ENCODE measurements around the gene SNRPD2.
"Not testable (repeated sequence)": the region's sequence is repeated elsewhere in the genome, so short reads cannot be mapped to it uniquely, and the experiment has no call there.

SNRPD2 gene

DNA sequence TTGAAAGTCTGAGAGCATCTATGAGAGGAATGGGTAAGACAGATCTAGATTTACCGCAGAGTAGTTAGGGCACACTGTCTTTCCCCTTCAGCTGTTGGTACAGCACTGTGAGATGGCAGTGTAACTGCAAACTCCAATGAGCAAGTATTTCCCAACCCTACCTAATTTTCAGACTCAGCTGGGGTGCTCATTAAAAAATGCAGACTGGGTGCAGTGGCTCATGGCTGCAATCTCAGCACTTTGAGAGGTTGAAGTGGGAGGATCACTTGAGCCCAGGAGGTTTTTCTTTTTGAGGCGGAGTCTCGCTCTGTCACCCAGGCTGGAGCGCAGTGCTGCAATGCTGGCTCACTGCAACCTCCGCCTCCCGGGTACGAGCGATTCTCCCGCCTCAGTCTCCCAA lies 13.4 kb upstream of the SNRPD2 start:
- DNase-seq (ENCODE audit: low read depth in 3 of 3, low spot score in 1 of 3), result no peak

DNA sequence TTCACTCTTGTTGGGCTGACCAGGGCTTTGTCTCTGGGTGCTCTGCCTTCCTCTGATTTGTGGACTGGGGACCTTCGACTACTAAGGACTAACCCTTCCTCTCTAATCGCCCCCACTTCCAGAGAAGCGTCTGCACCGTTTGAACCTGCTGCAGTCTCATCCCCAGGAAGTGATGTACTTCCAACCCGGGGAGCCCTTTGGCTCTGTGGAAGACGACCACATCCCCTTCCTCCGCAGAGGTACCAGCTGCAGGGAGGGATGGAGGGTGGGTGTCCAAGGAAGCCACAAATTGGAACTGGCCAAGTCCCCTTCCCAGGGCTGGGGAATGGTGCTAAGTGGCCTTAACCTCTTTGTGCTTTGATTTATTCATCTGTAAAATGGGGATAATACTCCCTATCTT lies 9.9 kb upstream of the SNRPD2 start:
- DNase-seq (ENCODE audit: low read depth in 3 of 3, low spot score in 1 of 3), result no peak

DNA sequence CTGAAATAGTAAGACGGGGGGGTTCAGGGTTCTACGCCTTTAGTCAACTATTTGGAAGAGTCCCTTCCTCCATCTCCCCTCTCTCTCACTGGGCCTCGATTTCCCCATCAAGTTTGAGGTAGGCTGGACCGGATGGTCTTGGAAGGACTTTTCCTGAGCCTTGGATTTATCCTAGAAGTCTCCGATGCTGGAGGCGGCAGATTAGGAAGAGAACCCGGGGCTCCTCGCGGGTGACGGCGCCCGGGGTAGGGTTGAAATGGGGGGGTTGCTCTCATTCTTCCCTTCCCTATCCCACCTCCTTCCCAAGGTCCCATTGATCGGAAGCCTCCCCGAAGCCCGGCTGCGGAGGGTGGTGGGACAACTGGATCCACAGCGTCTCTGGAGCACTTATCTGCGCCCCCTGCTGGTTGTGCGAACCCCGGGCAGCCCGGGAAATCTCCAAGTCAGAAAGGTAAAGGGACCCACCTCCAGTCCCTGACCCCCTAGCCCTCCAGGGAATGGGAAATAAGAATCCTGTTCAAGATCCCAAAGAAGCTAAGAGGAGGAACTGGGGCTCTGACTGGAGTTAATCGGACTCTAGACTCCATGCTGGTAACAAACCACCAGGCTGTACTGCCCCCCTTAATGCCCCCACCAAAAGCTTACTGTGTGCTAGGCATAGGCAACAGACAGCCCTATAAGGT lies 1.5 kb upstream of the SNRPD2 start:
- DNase-seq (ENCODE audit: low read depth in 3 of 3, low spot score in 1 of 3), result peak in 2 of 3 donors; percentile 42 to 74

DNA sequence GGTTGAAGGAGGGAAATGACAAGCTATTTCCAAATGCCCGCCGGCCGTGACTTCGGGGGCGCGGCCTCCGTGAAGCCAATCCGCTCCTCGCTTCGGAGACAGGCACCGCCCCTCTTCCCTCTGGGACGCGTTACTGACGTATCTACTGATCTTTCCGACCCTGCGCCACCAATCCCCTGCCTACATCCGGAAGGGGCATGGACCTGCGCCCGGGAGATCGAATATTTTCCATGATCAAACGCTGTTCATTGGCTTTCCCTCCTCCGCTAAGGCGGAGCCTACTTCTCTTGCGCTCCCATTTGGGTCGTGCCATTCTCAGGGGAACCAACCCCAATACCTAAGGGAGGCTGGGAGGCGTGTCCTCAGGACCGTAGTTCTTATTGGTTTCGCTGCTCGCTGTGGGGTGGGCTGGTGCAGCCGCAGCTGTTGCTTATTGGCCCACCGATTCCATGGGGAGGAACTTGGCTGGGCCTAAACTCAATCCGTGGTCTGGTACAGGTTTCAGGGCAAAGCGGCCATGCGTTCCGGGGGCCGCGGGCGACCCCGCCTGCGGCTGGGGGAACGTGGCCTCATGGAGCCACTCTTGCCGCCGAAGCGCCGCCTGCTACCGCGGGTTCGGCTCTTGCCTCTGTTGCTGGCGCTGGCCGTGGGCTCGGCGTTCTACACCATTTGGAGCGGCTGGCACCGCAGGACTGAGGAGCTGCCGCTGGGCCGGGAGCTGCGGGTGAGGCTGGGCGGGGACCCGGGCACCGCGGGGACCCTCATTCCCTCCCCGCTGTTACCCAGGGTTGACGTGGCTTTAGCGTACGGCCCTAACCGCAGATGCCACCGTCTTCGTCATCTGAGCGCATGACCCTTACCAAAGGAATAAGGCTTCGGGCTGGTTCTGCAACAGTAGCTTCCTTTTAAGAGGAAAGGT lies 693 bp upstream of the SNRPD2 start, which contains the start of gene QPCTL:
Gene QPCTL, plus strand, starts transcription at position 480 of the 919 bp plus-strand sequence. Its CDS starts 38 bp downstream, at position 518.
- DNase-seq (ENCODE audit: low read depth in 3 of 3, low spot score in 1 of 3), result peak; percentile 86 to 95 (median 90)

DNA sequence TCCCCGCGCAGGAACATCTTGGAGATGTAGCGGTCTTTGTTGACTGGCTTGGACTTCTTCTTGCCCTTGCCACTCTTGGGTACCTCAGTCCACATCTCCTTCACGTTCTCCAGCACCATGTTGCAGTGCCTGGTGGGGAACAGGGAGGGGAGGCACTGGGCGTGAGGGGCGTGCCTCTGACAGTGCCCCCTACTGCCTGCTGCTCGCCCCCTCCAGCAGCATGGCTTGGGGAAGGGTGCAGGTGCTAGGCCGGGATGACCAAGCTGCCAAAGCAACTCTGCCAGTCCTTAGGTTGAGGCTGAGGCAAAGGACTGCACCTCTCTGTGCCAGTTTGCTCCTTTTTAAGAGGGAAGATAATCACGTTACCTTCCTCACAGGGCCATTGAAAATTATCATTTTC lies 4.2 kb downstream of the SNRPD2 start:
- no peak for DNase-seq (ENCODE audit: low read depth in 3 of 3, low spot score in 1 of 3)

DNA sequence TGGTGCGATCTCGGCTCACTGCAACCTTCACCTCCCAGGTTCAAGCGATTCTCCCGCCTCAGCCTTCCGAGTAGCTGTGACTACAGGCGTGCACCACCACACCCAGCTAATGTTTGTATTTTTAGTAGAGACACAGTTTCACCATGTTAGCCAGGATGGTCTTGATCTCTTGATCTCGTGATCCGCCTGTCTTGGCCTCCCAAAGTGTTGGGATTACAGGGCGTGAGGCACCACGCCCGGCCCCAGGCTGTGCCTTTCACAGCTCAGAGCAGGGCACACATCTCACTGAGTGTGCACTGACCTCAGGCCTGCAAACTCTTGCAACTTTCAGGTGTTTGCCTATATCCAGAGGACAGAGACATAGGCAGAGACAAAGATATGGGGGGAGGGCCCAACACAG lies 6.7 kb downstream of the SNRPD2 start:
- not testable (repeated sequence) for DNase-seq (ENCODE audit: low read depth in 3 of 3, low spot score in 1 of 3)

DNA sequence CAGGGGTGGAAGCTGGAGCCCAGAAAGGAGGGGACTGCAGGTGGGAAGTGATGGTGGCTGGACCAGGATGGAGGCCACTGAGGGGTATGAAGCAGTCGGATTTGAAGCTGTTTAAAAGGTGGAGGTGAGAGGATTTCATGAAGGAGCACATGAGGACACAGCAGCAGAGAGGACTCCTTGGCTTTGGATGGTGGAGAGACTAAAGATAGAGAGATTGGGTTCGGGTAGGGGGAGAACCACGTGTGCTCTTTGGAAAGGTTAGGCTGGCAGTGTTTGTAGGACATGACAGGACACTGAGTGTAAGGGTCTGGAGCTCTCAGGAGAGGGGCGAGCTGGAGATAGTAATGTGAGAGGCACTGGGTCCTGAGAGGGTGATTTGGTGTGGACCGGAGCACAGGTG lies 8.8 kb downstream of the SNRPD2 start:
- DNase-seq (ENCODE audit: low read depth in 3 of 3, low spot score in 1 of 3), result no peak

DNA sequence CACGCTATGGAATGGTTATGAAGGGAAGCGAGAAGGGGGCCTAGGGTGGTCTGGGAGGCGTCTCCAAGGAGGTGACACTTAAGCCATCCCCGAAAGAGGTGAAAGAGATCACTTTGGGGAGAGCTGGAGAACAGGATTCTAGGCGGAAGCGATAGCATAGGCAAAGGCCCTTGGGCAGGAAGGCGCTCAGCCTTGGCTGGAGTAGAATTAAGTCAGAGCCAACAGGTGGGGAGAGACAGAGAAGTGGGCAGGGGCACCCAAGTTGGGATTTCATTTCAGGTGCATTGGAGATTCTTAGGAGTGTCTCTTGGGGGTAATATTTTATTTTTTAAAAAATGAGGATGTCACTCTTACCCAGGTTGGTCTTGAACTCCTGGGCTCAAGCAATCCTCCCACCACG lies 9.6 kb downstream of the SNRPD2 start:
- DNase-seq (ENCODE audit: low read depth in 3 of 3, low spot score in 1 of 3), result no peak

DNA sequence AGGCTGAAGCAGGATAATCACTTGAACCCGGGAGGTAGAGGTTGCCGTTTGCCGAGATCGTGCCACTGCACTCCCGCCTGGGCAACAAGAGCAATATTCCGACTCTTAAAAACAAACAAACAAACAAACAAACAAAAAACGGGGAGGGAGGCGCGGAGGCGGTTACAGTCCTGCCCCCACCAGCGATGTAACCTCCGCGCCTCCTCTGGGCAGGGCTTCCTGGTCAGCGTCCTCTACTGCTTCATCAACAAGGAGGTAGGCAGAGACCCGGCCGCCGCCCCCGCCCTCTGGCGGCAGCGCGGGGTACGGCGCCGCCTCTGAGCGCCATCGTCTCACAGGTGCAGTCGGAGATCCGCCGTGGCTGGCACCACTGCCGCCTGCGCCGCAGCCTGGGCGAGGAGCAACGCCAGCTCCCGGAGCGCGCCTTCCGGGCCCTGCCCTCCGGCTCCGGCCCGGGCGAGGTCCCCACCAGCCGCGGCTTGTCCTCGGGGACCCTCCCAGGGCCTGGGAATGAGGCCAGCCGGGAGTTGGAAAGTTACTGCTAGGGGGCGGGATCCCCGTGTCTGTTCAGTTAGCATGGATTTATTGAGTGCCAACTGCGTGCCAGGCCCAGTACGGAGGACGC lies 10.2 kb downstream of the SNRPD2 start:
- DNase-seq (ENCODE audit: low read depth in 3 of 3, low spot score in 1 of 3), result peak; percentile 60 to 83 (median 77)

DNA sequence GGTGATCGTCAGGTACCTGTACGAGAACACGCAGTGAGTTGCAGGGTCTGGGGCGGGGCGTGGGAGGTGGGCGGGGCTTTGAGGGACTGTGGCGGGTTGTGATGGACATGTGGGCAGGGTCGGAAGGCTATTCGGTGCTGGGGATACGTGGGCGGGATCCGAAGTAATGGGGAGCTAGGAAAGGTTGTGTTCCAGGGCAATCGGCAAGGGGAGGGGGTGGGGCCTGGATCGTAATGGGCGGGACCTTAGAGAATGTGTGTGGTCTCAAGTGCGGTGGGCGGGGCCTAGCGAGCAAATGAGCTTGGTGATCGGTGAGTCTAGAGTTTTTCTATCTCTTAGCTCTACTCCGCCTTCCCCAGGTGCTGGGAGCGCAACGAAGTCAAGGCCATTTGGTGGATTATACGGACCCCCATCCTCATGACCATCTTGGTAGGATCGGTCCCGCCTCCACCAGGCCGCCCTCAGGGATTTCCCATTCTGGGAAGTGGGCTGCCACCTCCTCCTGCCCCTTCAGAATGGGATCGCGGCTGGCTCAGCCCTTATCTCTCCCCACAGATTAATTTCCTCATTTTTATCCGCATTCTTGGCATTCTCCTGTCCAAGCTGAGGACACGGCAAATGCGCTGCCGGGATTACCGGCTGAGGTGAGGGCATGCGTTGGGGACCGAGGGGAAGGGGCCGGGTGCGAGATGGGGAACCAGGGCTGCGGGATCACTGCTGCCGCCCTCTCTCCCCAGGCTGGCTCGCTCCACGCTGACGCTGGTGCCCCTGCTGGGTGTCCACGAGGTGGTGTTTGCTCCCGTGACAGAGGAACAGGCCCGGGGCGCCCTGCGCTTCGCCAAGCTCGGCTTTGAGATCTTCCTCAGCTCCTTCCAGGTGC lies 14.2 kb downstream of the SNRPD2 start:
- DNase-seq (ENCODE audit: low read depth in 3 of 3, low spot score in 1 of 3), result peak; percentile 45 to 74 (median 51)

DNA sequence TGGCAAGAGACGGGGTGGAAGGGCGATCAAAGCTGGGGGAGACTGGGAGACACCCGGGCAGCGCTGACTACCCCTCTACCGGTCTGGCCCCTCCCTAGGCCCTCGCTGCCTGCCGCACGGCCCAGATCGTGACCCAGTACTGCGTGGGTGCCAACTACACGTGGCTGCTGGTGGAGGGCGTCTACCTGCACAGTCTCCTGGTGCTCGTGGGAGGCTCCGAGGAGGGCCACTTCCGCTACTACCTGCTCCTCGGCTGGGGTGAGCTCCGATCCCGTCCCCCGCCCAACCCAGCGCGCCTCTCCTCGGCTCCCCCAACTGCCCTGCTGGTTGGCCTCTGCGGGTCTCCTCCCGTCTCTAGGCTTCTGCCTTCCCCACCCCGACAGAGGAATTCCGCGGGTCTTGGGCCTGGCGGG lies 14.9 kb downstream of the SNRPD2 start:
- peak in 1 of 3 donors; percentile 31 for DNase-seq (ENCODE audit: low read depth in 3 of 3, low spot score in 1 of 3)

DNA sequence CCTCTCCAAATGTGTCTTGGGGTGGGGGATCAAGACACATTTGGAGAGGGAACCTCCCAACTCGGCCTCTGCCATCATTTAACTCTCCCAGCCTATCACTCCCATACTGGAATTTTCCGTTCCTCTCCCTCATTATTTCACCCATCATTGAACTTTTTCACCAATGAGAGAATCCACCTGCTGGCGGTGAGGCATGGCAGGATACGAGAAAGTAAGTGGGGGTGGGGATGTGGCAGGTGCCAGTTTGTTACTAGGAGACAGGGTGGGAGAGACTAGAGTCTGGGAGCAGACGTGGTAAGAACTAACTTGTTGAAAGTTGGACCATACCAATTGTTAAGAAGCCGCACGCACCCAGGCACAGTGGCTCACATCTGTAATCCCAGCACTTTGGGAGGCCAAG lies 16.8 kb downstream of the SNRPD2 start:
- no peak for DNase-seq (ENCODE audit: low read depth in 3 of 3, low spot score in 1 of 3)

DNA sequence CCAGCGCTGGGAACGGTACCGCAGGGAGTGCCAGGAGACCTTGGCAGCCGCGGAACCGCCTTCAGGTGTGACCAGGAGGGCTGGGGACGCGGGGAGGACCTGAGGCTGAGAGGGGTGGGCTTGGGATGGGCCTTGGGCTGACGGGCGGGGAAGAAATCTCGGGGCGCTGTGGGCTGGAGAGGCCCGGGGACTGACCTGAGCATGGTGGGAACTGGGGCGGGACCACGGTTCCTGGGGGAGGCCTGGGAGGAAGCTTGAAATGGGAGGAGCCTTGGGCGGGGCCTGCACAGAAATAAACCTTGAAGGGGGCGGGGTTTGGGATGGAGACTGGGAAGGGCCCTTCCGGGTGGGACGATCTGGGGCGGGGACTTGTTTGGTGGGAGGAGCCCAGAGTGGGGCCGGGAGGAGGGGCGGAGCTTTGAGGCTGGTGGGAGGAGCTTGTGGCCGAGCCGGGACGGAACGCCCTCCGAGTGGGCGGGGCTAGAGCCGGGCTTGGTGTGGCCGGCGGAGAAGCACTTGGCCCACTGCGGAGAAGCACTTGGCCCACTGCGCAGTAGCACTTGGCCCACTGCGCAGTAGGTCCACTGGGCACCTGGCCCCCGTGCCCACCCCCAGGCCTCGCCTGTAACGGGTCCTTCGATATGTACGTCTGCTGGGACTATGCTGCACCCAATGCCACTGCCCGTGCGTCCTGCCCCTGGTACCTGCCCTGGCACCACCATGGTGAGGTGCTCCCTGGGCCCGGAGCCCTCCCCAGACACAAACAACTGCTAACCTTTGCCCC lies 20.9 kb downstream of the SNRPD2 start:
- DNase-seq (ENCODE audit: low read depth in 3 of 3, low spot score in 1 of 3), result no peak

DNA sequence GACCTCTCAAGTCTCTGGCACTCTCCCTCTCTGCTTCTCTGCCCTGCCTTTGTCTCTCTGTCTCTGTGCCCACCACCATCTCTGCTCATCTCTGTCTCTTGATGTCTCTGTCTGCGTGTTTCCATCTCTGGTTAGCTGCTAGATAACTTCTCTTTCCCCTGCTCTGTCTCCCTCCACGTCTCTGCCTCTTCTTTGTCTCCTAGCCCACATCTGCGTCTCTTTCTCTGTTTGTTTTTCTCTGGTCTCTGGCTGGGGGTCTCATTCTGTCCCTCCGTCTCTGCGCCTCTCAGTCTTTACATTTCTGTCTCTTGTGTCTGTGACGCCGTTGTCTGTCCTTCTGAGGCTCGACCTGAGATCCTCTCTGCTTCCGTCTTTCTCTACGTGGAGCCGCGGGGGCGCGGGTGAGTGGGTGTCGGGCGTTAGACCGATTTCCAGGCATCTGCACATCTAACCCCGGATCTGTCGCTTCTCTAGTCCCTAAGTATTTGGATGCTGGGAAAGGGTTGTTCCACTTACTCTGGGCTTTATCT lies 23.3 kb downstream of the SNRPD2 start:
- no peak for DNase-seq (ENCODE audit: low read depth in 3 of 3, low spot score in 1 of 3)

DNA sequence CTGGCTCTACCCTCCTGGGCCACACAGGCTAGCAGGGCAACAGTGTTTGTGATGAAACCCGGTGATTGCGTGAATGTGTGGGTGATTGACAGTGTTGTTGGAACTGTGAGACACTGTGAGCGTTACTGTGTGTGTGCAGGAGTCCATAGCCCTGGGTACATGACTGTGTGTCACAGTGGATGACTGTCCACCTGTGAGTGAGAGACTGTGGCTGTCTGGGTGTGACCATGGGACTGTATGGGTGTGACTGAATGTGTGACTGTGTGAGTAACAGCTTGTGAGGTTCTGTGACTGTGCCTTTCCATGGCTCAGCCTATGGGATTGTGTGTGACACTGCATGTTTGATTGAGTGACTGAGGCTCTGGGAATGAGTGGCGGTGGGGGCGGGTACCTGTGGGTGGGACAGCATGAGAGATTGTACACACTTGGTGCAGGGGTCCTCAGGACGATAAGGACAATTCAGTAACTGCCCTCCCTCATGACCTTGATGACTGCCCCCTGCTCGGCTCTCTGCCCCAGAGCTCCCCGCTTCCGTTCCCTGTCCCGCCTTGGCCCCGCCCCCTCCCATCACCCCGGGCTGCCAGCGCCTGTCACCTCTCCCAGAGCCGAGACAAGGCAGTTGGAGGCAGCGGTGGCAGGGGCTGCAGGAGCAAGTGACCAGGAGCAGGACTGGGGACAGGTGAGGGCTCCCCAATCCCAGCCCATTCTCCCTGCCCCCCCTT lies 24.0 kb downstream of the SNRPD2 start, which contains the start of gene GIPR:
Gene GIPR, plus strand, starts transcription at position 602 of the 722 bp plus-strand sequence. CDS start 1,300 bp downstream, outside the sequence.
- DNase-seq (ENCODE audit: low read depth in 3 of 3, low spot score in 1 of 3), result peak in 1 of 3 donors; percentile 41

DNA sequence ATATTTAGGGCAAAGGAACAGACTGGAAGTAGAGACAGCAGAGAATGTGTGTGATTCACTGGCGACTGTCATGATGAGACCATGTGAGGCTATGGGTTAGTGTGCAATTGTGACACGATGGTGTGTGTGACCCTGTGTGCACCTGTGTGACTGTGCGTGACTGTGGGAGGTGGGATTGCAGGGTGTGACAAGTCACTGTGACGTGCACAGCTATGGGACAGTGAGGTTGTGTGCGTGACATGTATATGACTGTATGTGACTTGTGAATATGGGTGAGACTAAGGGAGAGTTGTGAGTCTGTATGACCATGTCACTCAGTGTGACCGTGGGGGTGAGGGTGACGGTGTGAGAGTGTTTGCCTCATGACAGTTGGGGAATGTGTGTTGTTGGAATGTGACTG lies 27.2 kb downstream of the SNRPD2 start:
- DNase-seq (ENCODE audit: low read depth in 3 of 3, low spot score in 1 of 3), result no peak

DNA sequence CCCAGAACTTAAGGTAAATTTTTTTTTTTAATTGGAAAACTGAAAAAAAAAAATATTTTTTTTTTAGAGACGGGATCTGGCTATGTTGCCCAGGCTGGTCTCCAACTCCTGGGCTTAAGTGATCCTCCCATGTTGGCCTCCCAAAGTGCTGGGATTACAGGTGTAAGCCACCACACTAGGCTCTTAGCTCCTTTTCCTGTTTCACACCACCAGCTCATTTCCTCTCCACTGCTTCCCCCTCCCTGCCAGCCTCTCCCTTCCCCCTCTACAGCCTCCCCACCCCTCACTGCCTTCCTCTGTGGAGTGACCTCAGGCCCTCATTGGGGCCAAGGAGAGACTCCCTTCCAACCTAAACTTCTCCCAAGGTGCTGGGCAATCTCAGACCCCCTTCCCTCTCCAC lies 28.0 kb downstream of the SNRPD2 start:
- DNase-seq (ENCODE audit: low read depth in 3 of 3, low spot score in 1 of 3), result no peak

DNA sequence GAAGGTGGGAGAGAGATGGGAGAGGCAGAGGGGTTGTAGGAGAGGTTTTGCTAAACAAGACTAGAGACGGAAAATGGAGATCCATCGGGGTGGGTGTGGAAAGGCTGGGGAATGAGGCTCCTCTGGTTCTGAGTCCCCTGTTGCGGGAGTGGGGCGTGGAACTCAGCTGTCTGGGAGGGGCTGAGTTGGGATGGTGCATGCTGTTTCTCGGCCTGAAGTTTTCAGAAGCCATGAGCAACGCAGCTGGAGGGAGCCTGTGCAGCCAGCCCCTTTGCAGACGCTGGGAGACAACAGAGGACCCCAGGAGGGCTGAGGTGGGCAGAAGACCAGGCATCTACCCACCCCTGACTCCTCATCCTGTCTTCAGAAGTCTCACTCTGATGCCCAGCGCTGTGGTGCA lies 31.1 kb downstream of the SNRPD2 start:
- DNase-seq (ENCODE audit: low read depth in 3 of 3, low spot score in 1 of 3), result no peak

Measured in stimulated activated CD4-positive, alpha-beta T cell treated with anti-CD3 and anti-CD28 coated beads, TNF-alpha, amount 100 ng/mL, for 1 hour (primary cell).